Activated CD4-positive, alpha-beta T cell treated with anti-CD3 and anti-CD28 coated beads for 1 hour (primary cell): Measurements from ENCODE around the gene PREX1.
"Not testable (repeated sequence)": the region's sequence is repeated elsewhere in the genome, so short reads cannot be mapped to it uniquely, and the experiment has no call there.

Experiments
- DNase-seq: peaks from one replicate; pipeline ENCODE4 v3.0.0-alpha.2; 2020

PREX1 gene

GRCh38 chr20:48790473-48791003 is 37.3 kb downstream of the PREX1 start:
- no peak for DNase-seq

- DNase-seq = no peak
These were observed 37.9 kb downstream of the PREX1 start for GRCh38 chr20:48789781-48790472.

- no peak for DNase-seq
These were observed 38.6 kb downstream of the PREX1 start for GRCh38 chr20:48789185-48789668.

- DNase-seq = no peak
These were observed 39.2 kb downstream of the PREX1 start for GRCh38 chr20:48788486-48789072.

- DNase-seq = no peak
These were observed 39.9 kb downstream of the PREX1 start for GRCh38 chr20:48787861-48788375.

- DNase-seq = no peak
These were observed 40.7 kb downstream of the PREX1 start for GRCh38 chr20:48786951-48787705.

- DNase-seq = no peak
These were observed 42.0 kb downstream of the PREX1 start for GRCh38 chr20:48785801-48786200.

GRCh38 chr20:48785256-48785655 is 42.5 kb downstream of the PREX1 start:
- DNase-seq = no peak

- DNase-seq = no peak
These were observed 43.5 kb downstream of the PREX1 start for GRCh38 chr20:48784273-48784641.

GRCh38 chr20:48783533-48784272 is 44.1 kb downstream of the PREX1 start:
- no peak for DNase-seq

GRCh38 chr20:48782901-48783308 is 44.9 kb downstream of the PREX1 start:
- no peak for DNase-seq

GRCh38 chr20:48782053-48782452 is 45.7 kb downstream of the PREX1 start:
- no peak for DNase-seq

GRCh38 chr20:48781634-48782033 is 46.2 kb downstream of the PREX1 start:
- no peak for DNase-seq

- no peak for DNase-seq
These were observed 48.4 kb downstream of the PREX1 start for GRCh38 chr20:48779435-48779834.

- no peak for DNase-seq
These were observed 50.0 kb downstream of the PREX1 start for GRCh38 chr20:48777821-48778220.

GRCh38 chr20:48777005-48777404 is 50.8 kb downstream of the PREX1 start:
- no peak for DNase-seq

GRCh38 chr20:48776306-48776705 is 51.5 kb downstream of the PREX1 start:
- no peak for DNase-seq

- DNase-seq = not testable (repeated sequence)
These were observed 52.3 kb downstream of the PREX1 start for GRCh38 chr20:48775545-48775944.

GRCh38 chr20:48774696-48775095 is 53.1 kb downstream of the PREX1 start:
- DNase-seq = no peak

GRCh38 chr20:48773837-48774418 is 53.9 kb downstream of the PREX1 start:
- DNase-seq = no peak

GRCh38 chr20:48772183-48772976 is 55.4 kb downstream of the PREX1 start:
- DNase-seq = no peak

- DNase-seq = no peak
These were observed 56.3 kb downstream of the PREX1 start for GRCh38 chr20:48771542-48771941.
